HL-60 (cell line): ENCODE data around the gene MXRA7.

Experiments used
- TF ChIP-seq, protein P1 (sequence below): IDR thresholded peaks from one replicate; pipeline ENCODE4 v1.5.1; 2011; ENCODE audit warnings: low read length, control low read depth, inconsistent platforms; ENCODE audit not compliant: insufficient read depth
- TF ChIP-seq, protein P2 (sequence below): IDR thresholded peaks from 2 replicates; pipeline ENCODE4 v1.6.1; 2012; ENCODE audit warnings: low read depth; ENCODE audit not compliant: insufficient replicate concordance

DNA sequence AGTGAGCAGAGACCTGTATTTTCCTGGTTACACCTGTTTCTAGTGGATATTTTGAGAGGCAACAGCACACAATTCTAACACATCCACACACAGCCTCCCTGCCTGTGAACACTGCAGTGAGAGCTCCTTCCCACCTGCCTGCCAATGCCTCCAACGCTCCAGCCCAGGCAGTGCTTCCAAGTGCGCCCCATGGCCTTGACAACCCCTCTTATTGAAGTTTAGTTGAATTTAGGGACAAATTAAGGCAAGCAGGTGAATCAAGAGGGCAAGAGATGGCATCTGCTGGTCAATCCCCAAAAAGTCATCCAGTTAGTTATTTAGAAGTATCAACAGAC, 4.7 kb upstream of the MXRA7 start:
- TF ChIP-seq, protein P1, sequence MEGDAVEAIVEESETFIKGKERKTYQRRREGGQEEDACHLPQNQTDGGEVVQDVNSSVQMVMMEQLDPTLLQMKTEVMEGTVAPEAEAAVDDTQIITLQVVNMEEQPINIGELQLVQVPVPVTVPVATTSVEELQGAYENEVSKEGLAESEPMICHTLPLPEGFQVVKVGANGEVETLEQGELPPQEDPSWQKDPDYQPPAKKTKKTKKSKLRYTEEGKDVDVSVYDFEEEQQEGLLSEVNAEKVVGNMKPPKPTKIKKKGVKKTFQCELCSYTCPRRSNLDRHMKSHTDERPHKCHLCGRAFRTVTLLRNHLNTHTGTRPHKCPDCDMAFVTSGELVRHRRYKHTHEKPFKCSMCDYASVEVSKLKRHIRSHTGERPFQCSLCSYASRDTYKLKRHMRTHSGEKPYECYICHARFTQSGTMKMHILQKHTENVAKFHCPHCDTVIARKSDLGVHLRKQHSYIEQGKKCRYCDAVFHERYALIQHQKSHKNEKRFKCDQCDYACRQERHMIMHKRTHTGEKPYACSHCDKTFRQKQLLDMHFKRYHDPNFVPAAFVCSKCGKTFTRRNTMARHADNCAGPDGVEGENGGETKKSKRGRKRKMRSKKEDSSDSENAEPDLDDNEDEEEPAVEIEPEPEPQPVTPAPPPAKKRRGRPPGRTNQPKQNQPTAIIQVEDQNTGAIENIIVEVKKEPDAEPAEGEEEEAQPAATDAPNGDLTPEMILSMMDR: no peak
- TF ChIP-seq, protein P2, sequence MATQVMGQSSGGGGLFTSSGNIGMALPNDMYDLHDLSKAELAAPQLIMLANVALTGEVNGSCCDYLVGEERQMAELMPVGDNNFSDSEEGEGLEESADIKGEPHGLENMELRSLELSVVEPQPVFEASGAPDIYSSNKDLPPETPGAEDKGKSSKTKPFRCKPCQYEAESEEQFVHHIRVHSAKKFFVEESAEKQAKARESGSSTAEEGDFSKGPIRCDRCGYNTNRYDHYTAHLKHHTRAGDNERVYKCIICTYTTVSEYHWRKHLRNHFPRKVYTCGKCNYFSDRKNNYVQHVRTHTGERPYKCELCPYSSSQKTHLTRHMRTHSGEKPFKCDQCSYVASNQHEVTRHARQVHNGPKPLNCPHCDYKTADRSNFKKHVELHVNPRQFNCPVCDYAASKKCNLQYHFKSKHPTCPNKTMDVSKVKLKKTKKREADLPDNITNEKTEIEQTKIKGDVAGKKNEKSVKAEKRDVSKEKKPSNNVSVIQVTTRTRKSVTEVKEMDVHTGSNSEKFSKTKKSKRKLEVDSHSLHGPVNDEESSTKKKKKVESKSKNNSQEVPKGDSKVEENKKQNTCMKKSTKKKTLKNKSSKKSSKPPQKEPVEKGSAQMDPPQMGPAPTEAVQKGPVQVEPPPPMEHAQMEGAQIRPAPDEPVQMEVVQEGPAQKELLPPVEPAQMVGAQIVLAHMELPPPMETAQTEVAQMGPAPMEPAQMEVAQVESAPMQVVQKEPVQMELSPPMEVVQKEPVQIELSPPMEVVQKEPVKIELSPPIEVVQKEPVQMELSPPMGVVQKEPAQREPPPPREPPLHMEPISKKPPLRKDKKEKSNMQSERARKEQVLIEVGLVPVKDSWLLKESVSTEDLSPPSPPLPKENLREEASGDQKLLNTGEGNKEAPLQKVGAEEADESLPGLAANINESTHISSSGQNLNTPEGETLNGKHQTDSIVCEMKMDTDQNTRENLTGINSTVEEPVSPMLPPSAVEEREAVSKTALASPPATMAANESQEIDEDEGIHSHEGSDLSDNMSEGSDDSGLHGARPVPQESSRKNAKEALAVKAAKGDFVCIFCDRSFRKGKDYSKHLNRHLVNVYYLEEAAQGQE: no peak
